GM18867 (cell line): ENCODE measurements around the gene PFN3.

Experiments
- ATAC-seq: cut with Tn5 transposase; IDR thresholded peaks from one replicate; pipeline ENCODE4 v1.9.1; 2021; ENCODE audit warnings: mild to moderate bottlenecking, moderate library complexity; ENCODE audit not compliant: unreplicated experiment

Gene PFN3

GRCh38 chr5:177396807-177397206 is 3.7 kb downstream of the PFN3 start:
- ATAC-seq, result no peak

GRCh38 chr5:177396078-177396477 is 4.4 kb downstream of the PFN3 start:
- no peak for ATAC-seq

GRCh38 chr5:177393990-177394389 is 6.5 kb downstream of the PFN3 start:
- ATAC-seq, result no peak

DNA sequence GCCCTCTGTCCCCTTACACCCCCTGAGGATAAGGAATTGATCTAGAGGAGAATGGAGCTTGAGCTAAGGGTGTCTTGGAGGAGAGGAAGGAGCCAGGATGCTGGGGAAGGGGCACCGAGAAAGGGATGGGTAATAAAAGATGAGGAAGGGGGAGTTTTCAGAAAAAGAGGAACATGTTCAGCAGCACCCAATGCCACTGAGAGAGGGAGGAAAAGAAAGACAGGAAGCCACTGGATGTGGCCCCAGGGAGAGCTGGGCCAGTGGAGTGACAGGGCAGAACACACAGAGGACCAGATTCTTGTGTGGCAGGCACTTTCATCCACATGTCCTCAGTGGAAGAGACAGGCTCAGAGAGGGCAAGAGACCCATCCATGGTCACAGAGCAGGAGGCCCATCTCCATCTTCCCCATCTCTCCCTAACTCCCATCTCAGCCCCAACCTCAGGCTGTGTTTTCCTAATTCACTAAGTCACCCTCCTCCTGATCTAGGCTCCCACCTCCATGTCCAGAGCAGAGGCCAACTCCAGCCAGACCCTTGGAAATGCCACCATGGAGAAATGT is 7.2 kb downstream of the PFN3 start:
- ATAC-seq, result no peak

DNA sequence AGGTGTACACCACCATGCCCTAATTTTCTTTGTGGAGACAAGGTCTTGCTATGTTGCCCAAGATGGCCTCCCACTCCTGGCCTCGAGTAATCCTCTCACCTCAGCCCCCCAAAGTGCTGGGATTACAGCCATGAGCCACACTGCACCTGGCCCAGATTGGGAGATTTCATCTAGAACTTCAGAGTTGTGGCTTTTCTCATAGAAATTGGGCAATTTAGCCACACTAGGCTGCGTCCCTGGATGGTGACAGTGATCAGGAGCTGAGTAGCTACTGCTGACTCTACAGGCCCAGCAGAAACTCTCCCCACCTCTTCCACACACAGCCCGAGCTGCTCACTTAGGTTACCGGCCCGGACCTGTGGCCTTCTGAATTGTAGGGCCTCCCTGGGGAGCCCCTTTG is 7.7 kb downstream of the PFN3 start:
- ATAC-seq, result no peak

DNA sequence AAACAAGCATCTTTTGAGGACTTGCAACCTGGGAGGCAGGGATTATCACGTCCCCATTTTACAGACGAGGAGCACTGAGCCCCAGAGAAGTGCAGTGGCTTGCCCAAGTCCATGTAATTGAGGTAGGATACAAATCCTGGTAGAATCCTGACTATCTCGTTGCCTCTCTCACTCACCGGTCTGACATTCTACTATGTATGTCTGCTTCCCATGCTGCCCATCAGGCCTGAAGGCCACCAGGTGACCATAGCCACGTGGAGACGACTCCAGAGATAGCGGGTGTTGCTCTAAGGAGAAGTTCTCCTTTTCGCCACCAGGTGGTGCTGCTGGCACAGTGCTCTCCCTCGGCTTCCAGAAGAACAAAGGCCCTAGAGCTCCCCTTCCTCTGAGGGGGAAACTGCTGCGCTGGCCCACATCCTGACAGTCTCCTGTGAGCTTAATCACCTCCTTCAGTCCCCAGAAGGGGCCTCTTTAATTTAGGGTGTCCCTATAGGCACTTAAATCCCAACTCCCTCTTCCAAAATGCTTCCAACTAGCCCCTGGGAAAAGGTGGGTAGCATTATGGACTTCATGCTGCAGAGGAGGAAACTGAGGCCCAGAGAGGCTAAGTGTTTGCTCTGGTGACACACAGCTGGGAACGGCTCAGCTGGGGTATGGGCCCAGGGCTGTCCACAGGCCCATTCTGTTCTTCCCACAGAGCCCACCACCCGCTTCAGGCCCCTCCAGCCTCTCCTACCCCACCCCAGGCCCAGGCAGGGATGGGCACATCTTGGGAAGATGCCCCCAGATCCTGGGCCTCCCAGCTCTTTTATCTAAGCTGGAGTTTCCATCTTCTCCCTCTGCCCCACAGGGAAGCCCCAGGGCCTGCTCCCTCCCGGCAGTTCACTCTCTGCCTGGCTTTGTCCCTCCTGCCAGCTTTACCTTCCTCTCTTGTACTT is 9.8 kb downstream of the PFN3 start:
- ATAC-seq, result peak; percentile 42

DNA sequence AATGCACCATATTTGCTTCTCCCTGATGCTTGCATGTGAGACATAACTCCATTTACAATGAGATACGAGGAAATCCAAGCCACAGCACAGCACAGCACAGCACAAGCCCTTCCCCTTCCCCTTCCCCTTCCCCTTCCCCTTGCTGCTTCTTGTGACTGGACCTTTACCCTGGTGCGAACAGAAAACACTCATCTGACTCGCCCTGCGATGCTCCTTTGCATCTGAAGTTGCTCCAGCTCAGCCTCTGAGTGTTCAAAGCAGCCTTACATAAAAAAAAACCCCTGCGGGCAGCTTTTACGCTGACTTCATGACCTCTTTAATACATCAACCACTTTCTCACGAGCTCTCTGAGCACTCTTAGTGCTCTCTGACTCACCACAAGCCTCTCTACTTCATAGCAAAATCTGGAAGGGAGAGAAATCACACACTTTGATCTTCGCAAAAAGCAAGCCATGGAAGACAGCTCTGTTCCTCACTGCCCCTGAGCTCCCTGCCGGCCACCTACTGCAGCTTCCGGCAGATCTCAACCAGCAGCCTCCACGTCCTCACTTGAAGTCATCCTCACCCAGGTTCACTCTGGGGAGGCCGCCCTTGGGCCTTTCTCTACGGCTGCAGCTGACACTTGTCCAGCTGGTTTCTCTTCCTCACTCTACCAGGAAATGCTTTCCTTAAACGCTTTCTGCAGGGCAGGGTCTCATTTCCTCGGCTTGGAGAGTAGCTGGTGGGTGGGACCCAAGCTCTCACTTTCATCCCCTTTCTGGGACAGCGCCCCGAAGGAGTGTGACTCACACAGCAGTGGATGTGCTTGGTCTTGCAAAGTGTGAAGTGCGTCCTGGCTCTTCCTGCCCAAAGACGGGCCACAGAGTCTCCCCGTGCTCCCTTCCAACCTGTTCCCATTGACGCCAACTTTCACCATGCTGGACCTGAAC is 11.0 kb downstream of the PFN3 start:
- ATAC-seq, result peak; percentile 58

DNA sequence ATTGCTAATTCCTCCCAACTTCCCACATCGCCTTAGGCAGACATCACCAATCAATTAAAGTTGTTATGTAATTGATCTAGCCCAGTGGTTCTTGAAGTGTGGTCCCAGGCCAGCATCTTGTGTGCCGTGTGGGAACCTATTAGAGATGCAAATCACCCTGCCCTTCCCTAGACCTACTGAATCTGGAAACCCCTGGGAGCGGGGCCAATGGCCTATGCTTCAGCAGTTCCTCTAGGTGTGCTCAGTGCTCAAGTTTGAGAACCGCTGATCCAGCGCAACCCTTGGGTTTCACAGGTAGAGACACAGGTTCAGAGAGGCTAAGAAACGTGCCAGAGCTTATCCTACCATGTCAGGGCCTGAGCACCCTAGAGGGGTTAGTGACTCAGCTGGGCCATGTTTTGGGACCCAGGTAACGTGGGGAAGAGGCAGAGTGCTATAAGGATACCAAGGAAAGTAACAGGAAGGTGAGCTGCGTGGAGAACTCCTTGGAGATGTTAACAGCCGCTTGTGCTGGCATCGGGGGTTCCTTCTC is 11.9 kb downstream of the PFN3 start:
- ATAC-seq, result no peak

GRCh38 chr5:177387405-177387804 is 13.1 kb downstream of the PFN3 start:
- no peak for ATAC-seq

- ATAC-seq, result no peak
These were observed 13.9 kb downstream of the PFN3 start for GRCh38 chr5:177386542-177386941.

DNA sequence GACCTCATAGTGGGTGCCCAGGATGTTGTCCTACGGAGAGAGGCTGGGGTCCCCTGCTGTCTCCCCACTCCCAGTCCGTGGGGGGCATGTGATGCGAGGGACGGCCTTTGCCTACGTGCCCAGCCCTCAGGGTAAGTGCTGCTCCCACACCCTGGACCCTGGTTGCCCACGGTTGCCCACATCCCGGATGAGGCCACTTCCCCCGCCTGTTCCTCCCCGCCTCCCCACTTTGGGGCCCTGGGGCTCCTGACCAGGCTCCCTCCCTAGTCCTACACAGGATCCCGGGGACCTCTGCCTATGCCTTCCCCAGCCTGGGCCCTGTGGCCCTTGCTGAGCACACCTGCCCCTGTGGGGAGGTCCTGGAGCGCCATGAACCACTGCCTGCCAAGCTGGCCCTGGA is 14.7 kb downstream of the PFN3 start:
- ATAC-seq, result no peak

- ATAC-seq, result no peak
These were observed 16.3 kb downstream of the PFN3 start, which contains the start of gene SLC34A1 for GRCh38 chr5:177384134-177384533. Gene SLC34A1 (plus strand): TSS chr5:177384434. CDS start chr5:177385742, 1,308 bp downstream.

DNA sequence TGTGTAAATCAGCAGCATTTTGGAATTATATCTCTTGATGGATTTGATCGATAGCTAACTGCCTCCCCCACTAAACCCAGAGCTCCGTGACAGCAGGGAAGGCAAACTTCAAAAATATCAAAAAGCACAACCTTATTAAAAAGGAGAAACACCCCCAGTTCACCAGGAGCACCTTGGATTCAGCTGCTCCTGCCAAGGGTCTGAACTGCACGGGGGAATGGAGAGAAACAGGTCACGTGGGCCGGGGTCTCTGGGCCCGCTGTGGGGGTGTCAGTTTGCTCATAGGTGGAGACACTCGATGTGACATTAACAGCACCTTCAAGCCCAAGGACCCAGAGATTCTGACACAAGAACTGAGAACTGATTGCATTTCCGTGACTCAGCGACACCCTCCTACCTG is 17.3 kb downstream of the PFN3 start:
- no peak for ATAC-seq

DNA sequence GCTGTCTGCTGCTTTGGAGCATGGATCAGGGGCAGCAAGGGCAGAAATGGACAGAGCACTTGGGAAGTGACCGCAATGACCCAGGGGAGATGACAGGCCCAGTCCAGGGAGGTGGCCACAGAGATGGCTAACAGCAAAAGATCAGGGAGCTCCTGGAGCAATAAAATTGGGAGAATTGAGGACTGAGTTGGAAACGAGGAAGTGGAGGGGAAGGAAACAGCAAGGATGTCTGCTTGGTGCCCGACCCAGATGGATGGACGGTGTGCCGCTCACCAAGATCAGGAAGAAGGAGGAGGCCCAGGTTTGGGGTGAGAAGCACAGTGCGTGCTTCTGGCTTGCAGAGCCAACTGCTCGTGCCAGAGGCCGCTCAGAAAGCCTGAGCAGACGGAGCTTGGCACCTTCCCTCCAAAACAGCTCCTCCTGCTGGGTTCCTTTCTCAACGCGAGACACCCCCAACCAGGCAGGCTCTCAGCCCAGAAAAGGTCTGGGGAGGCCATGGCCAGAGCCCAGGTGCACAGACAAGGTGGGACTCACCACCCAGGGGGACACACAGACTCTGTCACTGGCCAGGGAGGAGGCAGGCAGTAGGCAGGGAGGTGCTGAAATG is 17.9 kb downstream of the PFN3 start:
- ATAC-seq, result no peak

DNA sequence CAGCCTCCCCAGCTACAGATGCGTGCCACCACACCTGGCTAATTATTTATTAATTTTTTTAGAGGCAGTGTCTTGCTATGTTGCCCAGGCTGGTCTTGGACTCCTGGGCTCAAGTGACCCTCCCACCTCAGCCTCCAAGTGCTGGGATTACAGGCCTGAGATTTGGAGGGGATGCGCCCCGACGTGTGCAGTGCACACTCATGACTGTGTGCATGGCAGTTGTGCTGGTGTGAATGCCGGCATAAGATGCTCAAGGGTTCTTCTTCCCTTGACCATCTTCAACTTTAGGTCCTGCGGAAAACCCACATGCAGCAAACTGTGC is 19.7 kb downstream of the PFN3 start:
- ATAC-seq, result no peak

- ATAC-seq, result no peak
These were observed 21.3 kb downstream of the PFN3 start for GRCh38 chr5:177378884-177379883.

GRCh38 chr5:177377851-177378776 is 22.3 kb downstream of the PFN3 start:
- no peak for ATAC-seq

- ATAC-seq, result no peak
These were observed 24.4 kb downstream of the PFN3 start for GRCh38 chr5:177376107-177376506.
